Mesothelial cell of epicardium (in vitro differentiated cells): ENCODE measurements around the gene STPG1. TPM values are rescaled to one million over a fixed set of nuclear protein-coding genes. Genes with fewer than 3 reads are reported as not detected.

Experiments
- DNase-seq, 2 experiments: peaks; one replicate each; pipeline ENCODE4 v3.0.0; 2021; ENCODE audit warnings: low spot score in 2 of 2; ENCODE audit not compliant: unreplicated experiment in 2 of 2
- H3K27ac Mint-ChIP-seq: 2 replicates; pipeline ENCODE4 v1.8.0; 2021; ENCODE audit warnings: mixed read lengths
- H3K27me3 Mint-ChIP-seq: 2 replicates; pipeline ENCODE4 v1.8.0; 2021; ENCODE audit warnings: low read depth, mixed read lengths
- H3K36me3 Mint-ChIP-seq: 2 replicates; pipeline ENCODE4 v1.8.0; 2021; ENCODE audit warnings: mixed read lengths
- H3K4me1 Mint-ChIP-seq: 2 replicates; pipeline ENCODE4 v1.8.0; 2021; ENCODE audit warnings: mixed read lengths
- H3K4me3 Mint-ChIP-seq: 2 replicates; pipeline ENCODE4 v1.8.0; 2021; ENCODE audit warnings: mild to moderate bottlenecking, moderate library complexity, mixed read lengths
- H3K9me3 Mint-ChIP-seq: 2 replicates; pipeline ENCODE4 v1.8.0; 2021; ENCODE audit warnings: mixed read lengths
- total RNA-seq: library from RNA; stranded (reverse); gene quantifications from 3 replicates; pipeline ENCODE4 v1.2.1, GENCODE V29; 2021
- TF ChIP-seq, protein P1 (sequence below): fragments of 200-600 bp; sonication (generic); IDR thresholded peaks from one replicate; pipeline ENCODE4 v1.5.0; 2021; ENCODE audit warnings: antibody characterized with exemption; ENCODE audit not compliant: unreplicated experiment

The STPG1 gene
- total RNA-seq, 1 donor from 2014 or later: 8.8 TPM

DNA sequence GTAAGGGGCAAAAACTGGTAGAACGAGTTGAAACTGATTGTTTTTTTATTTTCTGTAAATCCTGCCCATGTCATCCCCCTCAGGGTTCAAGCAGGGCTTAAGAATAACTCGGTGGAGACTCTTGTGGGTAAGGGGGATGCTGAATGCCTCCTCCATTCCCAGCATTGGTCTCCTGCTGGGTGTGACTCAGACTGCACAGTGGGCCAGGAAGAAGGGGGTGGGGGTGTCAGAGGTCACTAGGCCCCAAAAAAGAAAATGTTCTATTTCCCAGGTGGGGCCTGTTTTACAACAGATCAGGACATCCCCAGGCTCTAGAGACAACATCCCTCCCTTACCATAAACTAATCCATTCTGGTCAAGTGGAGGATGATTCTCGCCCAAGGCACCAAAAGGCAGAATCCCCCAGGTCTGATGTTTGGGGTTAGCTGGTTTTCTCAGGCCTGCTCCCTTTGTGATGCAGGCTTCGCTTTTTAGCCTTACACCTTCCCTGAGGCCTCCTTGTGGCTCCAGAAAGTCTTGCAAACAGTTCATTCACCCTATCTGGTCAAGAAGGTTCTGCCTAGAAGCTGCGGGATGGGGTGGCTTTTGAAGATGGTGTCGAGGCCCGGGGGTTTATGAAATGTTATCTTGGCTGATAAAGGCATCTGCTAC lies 105.1 kb downstream of the STPG1 start:
- no peaks in the 10 kb centered on the region for H3K9me3 Mint-ChIP-seq
- TF ChIP-seq, protein P1, sequence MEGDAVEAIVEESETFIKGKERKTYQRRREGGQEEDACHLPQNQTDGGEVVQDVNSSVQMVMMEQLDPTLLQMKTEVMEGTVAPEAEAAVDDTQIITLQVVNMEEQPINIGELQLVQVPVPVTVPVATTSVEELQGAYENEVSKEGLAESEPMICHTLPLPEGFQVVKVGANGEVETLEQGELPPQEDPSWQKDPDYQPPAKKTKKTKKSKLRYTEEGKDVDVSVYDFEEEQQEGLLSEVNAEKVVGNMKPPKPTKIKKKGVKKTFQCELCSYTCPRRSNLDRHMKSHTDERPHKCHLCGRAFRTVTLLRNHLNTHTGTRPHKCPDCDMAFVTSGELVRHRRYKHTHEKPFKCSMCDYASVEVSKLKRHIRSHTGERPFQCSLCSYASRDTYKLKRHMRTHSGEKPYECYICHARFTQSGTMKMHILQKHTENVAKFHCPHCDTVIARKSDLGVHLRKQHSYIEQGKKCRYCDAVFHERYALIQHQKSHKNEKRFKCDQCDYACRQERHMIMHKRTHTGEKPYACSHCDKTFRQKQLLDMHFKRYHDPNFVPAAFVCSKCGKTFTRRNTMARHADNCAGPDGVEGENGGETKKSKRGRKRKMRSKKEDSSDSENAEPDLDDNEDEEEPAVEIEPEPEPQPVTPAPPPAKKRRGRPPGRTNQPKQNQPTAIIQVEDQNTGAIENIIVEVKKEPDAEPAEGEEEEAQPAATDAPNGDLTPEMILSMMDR: no peak
- no peaks in the 10 kb centered on the region for H3K36me3 Mint-ChIP-seq
- H3K4me3 Mint-ChIP-seq: no peak overlapping the region
- H3K27ac Mint-ChIP-seq: peak overlapping the region; percentile 32
- DNase-seq: no peak
- no peaks in the 10 kb centered on the region for H3K27me3 Mint-ChIP-seq
- peaks cover 40% of the 10 kb centered on the region for H3K4me1 Mint-ChIP-seq

Other genes with a start within 250 kb of the STPG1 start
- 12.1 to 13.0 TPM (median 12.1 TPM) in 3 replicates for gene IFNLR1, start 226.5 kb downstream of the STPG1 start, total RNA-seq
- gene GRHL3, start 94.4 kb downstream of the STPG1 start, total RNA-seq: 17.1 to 19.1 TPM (median 17.9 TPM) in 3 replicates
- 19.3 to 21.3 TPM (median 20.6 TPM) in 3 replicates for gene NIPAL3, start 2.0 kb upstream of the STPG1 start, total RNA-seq
- 9.5 to 14.7 TPM (median 11.8 TPM) in 3 replicates for gene RCAN3, start 89.1 kb upstream of the STPG1 start, total RNA-seq
- 0.31 to 0.51 TPM (median 0.38 TPM) in 3 replicates for gene NCMAP, start 142.3 kb upstream of the STPG1 start, total RNA-seq
- gene SRRM1, start 229.5 kb upstream of the STPG1 start, total RNA-seq: 206 to 219 TPM (median 219 TPM) in 3 replicates